ENCODE results near the gene MCF2L2. TPM values are rescaled to one million over a fixed set of nuclear protein-coding genes. Genes with fewer than 3 reads are reported as not detected.

MCF2L2 gene
- total RNA-seq, 1 donor from 2014 or later: 1.2 TPM

GRCh38 chr3:183288117-183288516 lies 140.3 kb downstream of the MCF2L2 start:
- ATAC-seq: no peak
- no peak overlapping the region for H3K27ac ChIP-seq

GRCh38 chr3:183287301-183287971 lies 141.0 kb downstream of the MCF2L2 start:
- ATAC-seq: no peak
- intact Hi-C loops (cut with DNase I): no loop called here
- TF ChIP-seq, protein P1, sequence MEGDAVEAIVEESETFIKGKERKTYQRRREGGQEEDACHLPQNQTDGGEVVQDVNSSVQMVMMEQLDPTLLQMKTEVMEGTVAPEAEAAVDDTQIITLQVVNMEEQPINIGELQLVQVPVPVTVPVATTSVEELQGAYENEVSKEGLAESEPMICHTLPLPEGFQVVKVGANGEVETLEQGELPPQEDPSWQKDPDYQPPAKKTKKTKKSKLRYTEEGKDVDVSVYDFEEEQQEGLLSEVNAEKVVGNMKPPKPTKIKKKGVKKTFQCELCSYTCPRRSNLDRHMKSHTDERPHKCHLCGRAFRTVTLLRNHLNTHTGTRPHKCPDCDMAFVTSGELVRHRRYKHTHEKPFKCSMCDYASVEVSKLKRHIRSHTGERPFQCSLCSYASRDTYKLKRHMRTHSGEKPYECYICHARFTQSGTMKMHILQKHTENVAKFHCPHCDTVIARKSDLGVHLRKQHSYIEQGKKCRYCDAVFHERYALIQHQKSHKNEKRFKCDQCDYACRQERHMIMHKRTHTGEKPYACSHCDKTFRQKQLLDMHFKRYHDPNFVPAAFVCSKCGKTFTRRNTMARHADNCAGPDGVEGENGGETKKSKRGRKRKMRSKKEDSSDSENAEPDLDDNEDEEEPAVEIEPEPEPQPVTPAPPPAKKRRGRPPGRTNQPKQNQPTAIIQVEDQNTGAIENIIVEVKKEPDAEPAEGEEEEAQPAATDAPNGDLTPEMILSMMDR (IDR thresholded peaks at IDR 0.05): no peak
- peaks cover 10% of the 10 kb centered on the region for H3K4me1 ChIP-seq
- no peaks in the 10 kb centered on the region for H3K36me3 ChIP-seq
- no peaks in the 10 kb centered on the region for H3K9me3 ChIP-seq
- DNase-seq: no peak
- no peak overlapping the region for H3K4me3 ChIP-seq
- H3K27me3 ChIP-seq: no peaks in the 10 kb centered on the region
- no peak overlapping the region for H3K27ac ChIP-seq

More at GRCh38 chr3:183288117-183288516, 140.3 kb downstream of the MCF2L2 start:
- H3K4me3 ChIP-seq: no peak overlapping the region
- no peak for DNase-seq
- H3K27me3 ChIP-seq: no peaks in the 10 kb centered on the region
- no peaks in the 10 kb centered on the region for H3K36me3 ChIP-seq
- TF ChIP-seq, protein P1 (IDR thresholded peaks at IDR 0.05): no peak
- intact Hi-C loops (cut with DNase I): no loop called here
- H3K9me3 ChIP-seq: no peaks in the 10 kb centered on the region
- H3K4me1 ChIP-seq: peaks cover 10% of the 10 kb centered on the region

DNA sequence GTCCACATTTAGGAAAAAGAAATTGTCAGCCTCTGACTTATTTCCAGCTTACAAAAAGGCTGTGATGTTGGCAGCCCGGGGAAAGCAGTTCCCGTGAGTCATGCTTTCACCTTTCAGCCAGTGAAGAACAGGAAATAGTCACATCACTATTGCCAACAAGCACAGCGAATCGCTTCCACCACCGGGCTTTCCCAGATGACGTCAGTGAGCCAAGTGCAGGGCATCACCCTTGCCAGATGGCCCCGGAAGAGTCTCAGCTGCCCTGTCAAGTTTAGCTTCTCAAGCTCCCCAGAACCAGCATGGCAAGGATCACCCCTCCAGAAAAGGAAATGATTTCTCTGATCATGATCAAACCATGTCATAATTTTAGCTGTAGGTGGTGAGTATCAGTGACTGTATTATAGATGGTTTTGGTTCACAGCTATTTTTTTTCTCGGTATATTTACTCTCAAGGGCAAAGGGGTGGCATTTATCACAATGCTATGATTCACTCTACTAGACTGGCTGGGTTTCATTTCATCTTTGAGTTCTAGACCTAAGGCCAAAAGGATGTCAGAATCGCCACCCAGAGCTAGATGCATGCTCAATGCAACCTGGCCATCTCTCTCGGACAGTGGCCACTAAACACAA lies 142.5 kb downstream of the MCF2L2 start:
- TF ChIP-seq, protein P1 (IDR thresholded peaks at IDR 0.05): no peak
- Histone ChIP-seq H3K9me3 (no peaks in the 10 kb centered on the region), H3K4me3 (no peak overlapping the region), H3K27ac (peak overlapping the region; percentile 32), H3K4me1 (peaks cover 10% of the 10 kb centered on the region), H3K27me3 (no peaks in the 10 kb centered on the region), H3K36me3 (no peaks in the 10 kb centered on the region)
- ATAC-seq (peak; percentile 97), DNase-seq (peak; percentile 89)
- intact Hi-C loops (cut with DNase I): no loop called here

GRCh38 chr3:183285318-183285717 lies 143.1 kb downstream of the MCF2L2 start:
- no peak for DNase-seq
- ATAC-seq: no peak
- H3K4me1 ChIP-seq: peaks cover 10% of the 10 kb centered on the region
- peak overlapping the region; percentile 32 for H3K27ac ChIP-seq
- intact Hi-C loops (cut with DNase I): no loop called here
- no peaks in the 10 kb centered on the region for H3K9me3 ChIP-seq
- TF ChIP-seq, protein P1 (IDR thresholded peaks at IDR 0.05): no peak
- H3K4me3 ChIP-seq: no peak overlapping the region
- H3K36me3 ChIP-seq: no peaks in the 10 kb centered on the region
- no peaks in the 10 kb centered on the region for H3K27me3 ChIP-seq

- H3K27ac ChIP-seq: no peak overlapping the region
- TF ChIP-seq, protein P1 (IDR thresholded peaks at IDR 0.05): no peak
- H3K9me3 ChIP-seq: no peaks in the 10 kb centered on the region
- no peaks in the 10 kb centered on the region for H3K27me3 ChIP-seq
- no peaks in the 10 kb centered on the region for H3K36me3 ChIP-seq
- intact Hi-C loops (cut with DNase I): no loop called here
- no peak for ATAC-seq
- H3K4me1 ChIP-seq: peaks cover 10% of the 10 kb centered on the region
- H3K4me3 ChIP-seq: no peak overlapping the region
- no peak for DNase-seq
Measured at GRCh38 chr3:183284570-183284969, 143.8 kb downstream of the MCF2L2 start.

All from upper lobe of right lung (tissue), 1 donor.